PFSK-1 (cell line): ENCODE results near the gene SPNS2.

Source experiments
- FOXP2 ChIP-seq: optimal IDR thresholded peaks from 2 replicates; pipeline ENCODE3; 2011; ENCODE audit warnings: borderline replicate concordance, control low read depth, inconsistent platforms; ENCODE audit not compliant: insufficient read depth; ENCODE audit errors: extremely low read length, extremely low read depth
- POLR2AphosphoS5 ChIP-seq: IDR thresholded peaks from 2 replicates; pipeline ENCODE4 v1.6.1; 2012; ENCODE audit warnings: low read depth, mild to moderate bottlenecking, control low read depth, low read length, moderate library complexity
- REST ChIP-seq, 2 experiments: IDR thresholded peaks; 2 replicates each; pipeline versions ENCODE4 v1.6.1 to v1.8.0; 2011 to 2012; ENCODE audit warnings: low read depth in 2 of 2, low read length in 2 of 2, control low read depth in 1 of 2, inconsistent platforms in 1 of 2, mild to moderate bottlenecking in 1 of 2, moderate library complexity in 1 of 2; ENCODE audit not compliant: insufficient read depth in 1 of 2
- SIN3A ChIP-seq: IDR thresholded peaks from 2 replicates; pipeline ENCODE4 v1.6.1; 2012; ENCODE audit warnings: mild to moderate bottlenecking, low read length, moderate library complexity, borderline replicate concordance; ENCODE audit not compliant: insufficient read depth
- TAF1 ChIP-seq: IDR thresholded peaks from 2 replicates; pipeline ENCODE4 v1.6.1; 2012; ENCODE audit warnings: low read length, control low read depth, borderline replicate concordance; ENCODE audit not compliant: insufficient read depth

The SPNS2 gene

DNA sequence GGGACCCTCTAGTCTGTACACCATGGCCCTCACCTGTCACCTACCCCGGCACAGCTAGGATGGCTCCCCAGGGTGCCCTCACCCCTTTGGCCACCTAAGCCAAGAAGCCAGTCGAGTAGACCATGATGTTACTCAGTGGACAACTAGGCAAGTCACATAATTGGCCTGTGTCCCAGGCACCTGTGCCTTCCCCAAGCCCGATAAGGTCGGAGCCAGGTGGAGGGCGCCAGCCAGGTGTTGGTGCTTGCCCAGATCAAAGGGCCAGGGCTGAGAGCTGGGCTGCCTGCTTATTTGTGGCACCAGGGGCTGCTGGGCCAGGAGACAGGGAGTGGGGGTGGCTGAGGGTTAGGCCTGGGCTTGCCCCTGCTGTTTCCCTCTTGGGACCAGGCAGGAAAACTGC lies 16.8 kb downstream of the SPNS2 start:
- TF ChIP-seq SIN3A (no peak), POLR2AphosphoS5 (no peak), FOXP2 (no peak), REST (IDR thresholded peaks at IDR 0.05; ENCODE audit: insufficient read depth in 1 of 2, low read depth in 2 of 2, low read length in 2 of 2) (no peak), TAF1 (no peak)

DNA sequence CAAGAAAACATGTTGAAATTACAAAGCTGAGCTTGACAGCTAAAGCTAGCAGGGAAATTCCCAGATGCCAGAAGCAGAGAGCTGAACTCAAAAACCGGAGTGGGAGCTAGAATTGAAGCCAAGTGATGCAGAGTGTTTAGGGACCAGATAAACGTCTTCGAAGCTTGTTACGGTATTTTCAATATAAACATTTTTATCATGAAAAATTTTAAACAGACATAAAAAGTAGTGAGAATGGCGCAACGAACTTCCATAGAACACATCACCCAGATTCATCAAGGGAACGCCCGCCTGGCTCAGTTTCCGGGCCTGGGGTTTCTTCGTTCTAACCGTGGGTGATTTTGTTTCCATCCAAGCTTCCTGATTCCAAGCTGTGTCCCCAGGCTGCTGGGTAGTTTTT lies 18.1 kb downstream of the SPNS2 start:
- no peak for TF ChIP-seq FOXP2
- TF ChIP-seq TAF1: no peak
- TF ChIP-seq REST (IDR thresholded peaks at IDR 0.05; ENCODE audit: insufficient read depth in 1 of 2, low read depth in 2 of 2, low read length in 2 of 2): no peak
- TF ChIP-seq SIN3A: no peak
- TF ChIP-seq POLR2AphosphoS5: no peak

DNA sequence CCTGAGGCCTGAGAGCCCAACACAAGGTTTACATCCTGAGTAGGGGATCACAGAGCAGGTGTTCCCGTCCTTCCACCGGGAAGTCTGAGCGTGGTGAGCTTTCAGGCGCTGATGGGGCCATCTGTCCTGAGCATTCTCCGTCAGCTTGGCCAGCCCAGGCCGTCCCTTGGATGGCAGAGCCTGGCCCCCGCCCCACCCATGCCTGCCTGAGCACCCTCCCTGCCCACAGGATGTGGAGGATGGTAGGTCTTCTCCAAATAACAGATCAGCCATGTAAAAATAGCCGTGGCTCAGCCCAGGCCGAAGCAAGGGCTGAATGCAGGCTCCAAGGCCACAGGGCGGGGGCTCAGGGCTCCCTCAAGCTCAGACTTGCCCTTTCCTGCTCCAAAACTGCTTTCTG lies 20.2 kb downstream of the SPNS2 start:
- no peak for TF ChIP-seq SIN3A
- TF ChIP-seq REST (IDR thresholded peaks at IDR 0.05; ENCODE audit: insufficient read depth in 1 of 2, low read depth in 2 of 2, low read length in 2 of 2): no peak
- no peak for TF ChIP-seq POLR2AphosphoS5
- no peak for TF ChIP-seq TAF1
- no peak for TF ChIP-seq FOXP2

DNA sequence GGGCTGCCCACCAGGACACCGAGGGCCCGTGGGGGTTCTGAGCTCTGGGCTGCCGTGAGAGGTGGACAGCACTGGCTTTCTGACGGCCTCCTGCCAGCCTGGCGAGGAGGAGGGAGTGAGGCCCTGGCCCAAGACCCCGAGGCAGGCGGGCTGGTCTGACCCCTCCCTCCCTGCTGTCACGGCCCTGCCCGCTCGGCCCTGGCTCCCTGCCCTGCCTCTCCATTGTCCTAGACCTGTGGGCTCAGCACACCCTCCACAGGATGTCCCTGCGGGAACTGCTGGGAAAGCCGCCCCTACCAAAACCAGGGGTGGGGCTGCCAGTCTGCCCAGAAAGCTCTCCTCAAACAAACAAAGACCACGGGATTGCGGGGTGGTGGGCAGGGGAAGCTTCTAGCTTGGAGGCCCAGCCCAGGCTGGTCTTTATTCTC lies 20.7 kb downstream of the SPNS2 start:
- TF ChIP-seq FOXP2 (no peak), TAF1 (no peak), REST (IDR thresholded peaks at IDR 0.05; ENCODE audit: insufficient read depth in 1 of 2, low read depth in 2 of 2, low read length in 2 of 2) (no peak), SIN3A (no peak), POLR2AphosphoS5 (no peak)

- no peak for TF ChIP-seq REST (IDR thresholded peaks at IDR 0.05; ENCODE audit: insufficient read depth in 1 of 2, low read depth in 2 of 2, low read length in 2 of 2)
- no peak for TF ChIP-seq POLR2AphosphoS5
- TF ChIP-seq FOXP2: no peak
- TF ChIP-seq SIN3A: no peak
- no peak for TF ChIP-seq TAF1
Measured at GRCh38 chr17:4520060-4520893, 21.6 kb downstream of the SPNS2 start.
